ENCODE results near the gene AMER3.

Gene AMER3

GRCh38 chr2:130736487-130736886 is 18.9 kb upstream of the AMER3 start:
- in situ Hi-C loops (cut with MboI; ENCODE audit: low sequenced_read_pairs, unreplicated experiment) = no loop called here

GRCh38 chr2:130737592-130737991 is 17.7 kb upstream of the AMER3 start:
- TF ChIP-seq CTCF (IDR thresholded peaks at IDR 0.05; ENCODE audit: borderline replicate concordance, control extremely low read depth, extremely low read depth, insufficient read depth, missing control alignments) = no peak
- in situ Hi-C loops (cut with MboI; ENCODE audit: low sequenced_read_pairs, unreplicated experiment) = no loop called here

More at GRCh38 chr2:130736487-130736886, 18.9 kb upstream of the AMER3 start:
- no peak for TF ChIP-seq CTCF (IDR thresholded peaks at IDR 0.05; ENCODE audit: borderline replicate concordance, control extremely low read depth, extremely low read depth, insufficient read depth, missing control alignments)
- no peak for DNase-seq (ENCODE audit: low spot score)

GRCh38 chr2:130740671-130741070 is 14.7 kb upstream of the AMER3 start:
- in situ Hi-C loops (cut with MboI; ENCODE audit: low sequenced_read_pairs, unreplicated experiment) = no loop called here
- DNase-seq (ENCODE audit: low spot score) = no peak
- no peak for TF ChIP-seq CTCF (IDR thresholded peaks at IDR 0.05; ENCODE audit: borderline replicate concordance, control extremely low read depth, extremely low read depth, insufficient read depth, missing control alignments)

More at GRCh38 chr2:130737592-130737991, 17.7 kb upstream of the AMER3 start:
- no peak for DNase-seq (ENCODE audit: low spot score)

- no peak for DNase-seq (ENCODE audit: low spot score)
- no peak for TF ChIP-seq CTCF (IDR thresholded peaks at IDR 0.05; ENCODE audit: borderline replicate concordance, control extremely low read depth, extremely low read depth, insufficient read depth, missing control alignments)
- in situ Hi-C loops (cut with MboI; ENCODE audit: low sequenced_read_pairs, unreplicated experiment) = no loop called here
These were observed 12.1 kb upstream of the AMER3 start for GRCh38 chr2:130743278-130743677.

GRCh38 chr2:130744287-130745117 is 10.8 kb upstream of the AMER3 start:
- TF ChIP-seq CTCF (IDR thresholded peaks at IDR 0.05; ENCODE audit: borderline replicate concordance, control extremely low read depth, extremely low read depth, insufficient read depth, missing control alignments) = no peak
- in situ Hi-C loops (cut with MboI; ENCODE audit: low sequenced_read_pairs, unreplicated experiment) = no loop called here
- DNase-seq (ENCODE audit: low spot score) = no peak

GRCh38 chr2:130749078-130749477 is 6.3 kb upstream of the AMER3 start:
- in situ Hi-C loops (cut with MboI; ENCODE audit: low sequenced_read_pairs, unreplicated experiment) = no loop called here
- no peak for DNase-seq (ENCODE audit: low spot score)

More at GRCh38 chr2:130749078-130749477, 6.3 kb upstream of the AMER3 start:
- no peak for TF ChIP-seq CTCF (IDR thresholded peaks at IDR 0.05; ENCODE audit: borderline replicate concordance, control extremely low read depth, extremely low read depth, insufficient read depth, missing control alignments)
